Posterior cingulate gyrus (tissue), 11 donors: ENCODE measurements around the gene DLGAP1.

Experiments used
- DNase-seq, 10 donors: peaks; one replicate each; pipeline versions ENCODE4 v3.0.0 to v3.0.0-alpha.2; 2020 to 2021; ENCODE audit warnings: mixed read lengths in 3 of 10
- intact Hi-C: fragments of 100-400 bp; cut with DNase I; formaldehyde crosslinking; loops from one replicate; pipeline ENCODE4 v1.15.1; 2023

The DLGAP1 gene

GRCh38 chr18:4248686-4249085 is 206.4 kb downstream of the DLGAP1 start:
- intact Hi-C loops = no loop called here

GRCh38 chr18:4246374-4246773 is 208.7 kb downstream of the DLGAP1 start:
- peak in 1 of 10 donors; percentile 58 for DNase-seq
- intact Hi-C loops = no loop called here

More at GRCh38 chr18:4248686-4249085, 206.4 kb downstream of the DLGAP1 start:
- no peak for DNase-seq

GRCh38 chr18:4245456-4245855 is 209.7 kb downstream of the DLGAP1 start:
- intact Hi-C loops = no loop called here
- DNase-seq = no peak

GRCh38 chr18:4242431-4243161 is 212.5 kb downstream of the DLGAP1 start:
- intact Hi-C loops = no loop called here

GRCh38 chr18:4241090-4241617 is 214.0 kb downstream of the DLGAP1 start:
- intact Hi-C loops = no loop called here
- no peak for DNase-seq

More at GRCh38 chr18:4242431-4243161, 212.5 kb downstream of the DLGAP1 start:
- no peak for DNase-seq

GRCh38 chr18:4238966-4239365 is 216.1 kb downstream of the DLGAP1 start:
- intact Hi-C loops = no loop called here
- DNase-seq = no peak

GRCh38 chr18:4237664-4238041 is 217.5 kb downstream of the DLGAP1 start:
- intact Hi-C loops = no loop called here

GRCh38 chr18:4236940-4237663 is 218.0 kb downstream of the DLGAP1 start:
- intact Hi-C loops = no loop called here
- DNase-seq = no peak

More at GRCh38 chr18:4237664-4238041, 217.5 kb downstream of the DLGAP1 start:
- no peak for DNase-seq

GRCh38 chr18:4233468-4233867 is 221.6 kb downstream of the DLGAP1 start:
- intact Hi-C loops = no loop called here
- no peak for DNase-seq

GRCh38 chr18:4232656-4233055 is 222.5 kb downstream of the DLGAP1 start:
- no peak for DNase-seq
- intact Hi-C loops = no loop called here

GRCh38 chr18:4231260-4231659 is 223.8 kb downstream of the DLGAP1 start:
- intact Hi-C loops = no loop called here
- no peak for DNase-seq

GRCh38 chr18:4230450-4231168 is 224.5 kb downstream of the DLGAP1 start:
- DNase-seq = no peak
- intact Hi-C loops = no loop called here

GRCh38 chr18:4224031-4224704 is 230.9 kb downstream of the DLGAP1 start:
- intact Hi-C loops = no loop called here
- no peak for DNase-seq

GRCh38 chr18:4211111-4211837 is 243.8 kb downstream of the DLGAP1 start:
- intact Hi-C loops = no loop called here
- DNase-seq = no peak

- intact Hi-C loops = no loop called here
- DNase-seq = no peak
Observed at GRCh38 chr18:4208366-4208765, 246.7 kb downstream of the DLGAP1 start.

- intact Hi-C loops = no loop called here
- DNase-seq = no peak
Observed at GRCh38 chr18:4207383-4207985, 247.6 kb downstream of the DLGAP1 start.

GRCh38 chr18:4204438-4204720 is 250.7 kb downstream of the DLGAP1 start:
- no peak for DNase-seq
- intact Hi-C loops = no loop called here

GRCh38 chr18:4203568-4204437 is 251.3 kb downstream of the DLGAP1 start:
- intact Hi-C loops = no loop called here

GRCh38 chr18:4200399-4200798 is 254.7 kb downstream of the DLGAP1 start:
- intact Hi-C loops = no loop called here
- no peak for DNase-seq

More at GRCh38 chr18:4203568-4204437, 251.3 kb downstream of the DLGAP1 start:
- DNase-seq = no peak
